ENCODE measurements around the gene CCDC102A.

GRCh38 chr16:57585051-57585687 is 48.8 kb upstream of the CCDC102A start:
- no peak for TF ChIP-seq CTCF (IDR thresholded peaks at IDR 0.05)
- TF ChIP-seq POLR2A (IDR thresholded peaks at IDR 0.05) = no peak
